AG20443 (cell line): ENCODE data around the gene SNED1.

ENCODE experiments used
- DNase-seq: peaks from one replicate; pipeline ENCODE4 v3.0.0; 2012; ENCODE audit warnings: low spot score, mixed read lengths

Gene SNED1

GRCh38 chr2:240960309-240960970, 38.0 kb upstream of the SNED1 start:
- no peak for DNase-seq

DNA sequence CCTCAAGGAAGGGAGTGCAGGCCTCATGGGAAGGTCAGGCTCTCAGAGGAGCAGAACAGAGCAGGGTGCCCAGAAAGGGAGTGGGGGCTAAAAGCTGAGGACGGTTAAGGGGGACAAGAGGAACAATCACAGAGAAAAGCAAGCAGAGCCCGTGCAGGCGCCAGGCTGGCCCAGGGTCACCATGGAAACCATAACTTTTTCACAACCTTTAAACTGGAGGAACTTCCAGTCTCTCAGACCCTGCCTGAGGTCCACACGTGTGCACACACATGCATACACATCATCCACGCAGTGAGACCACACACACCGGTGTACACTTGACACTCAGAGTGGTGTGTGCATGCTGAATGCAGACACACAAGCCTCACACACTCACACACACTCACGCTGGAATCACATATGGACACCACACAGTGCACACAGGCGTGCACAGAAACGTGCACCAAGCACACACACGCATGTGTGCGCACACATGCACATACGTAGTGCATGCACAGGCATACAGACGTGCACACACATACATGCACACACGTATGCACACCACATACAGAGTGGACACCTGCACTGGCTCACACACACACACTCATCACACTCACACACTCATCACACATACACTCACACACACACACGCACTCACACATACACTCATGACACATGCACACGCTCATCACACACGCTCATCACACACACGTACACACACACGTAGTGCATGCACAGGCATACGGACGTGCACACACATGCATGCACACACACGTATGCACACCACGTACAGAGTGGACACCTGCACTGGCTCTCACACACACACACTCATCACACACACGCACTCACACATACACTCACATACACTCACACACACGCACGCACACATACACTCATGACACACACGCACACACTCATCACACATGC, 37.2 kb upstream of the SNED1 start:
- no peak for DNase-seq

- DNase-seq, result no peak
These were observed 36.5 kb upstream of the SNED1 start for GRCh38 chr2:240961910-240962299.

GRCh38 chr2:240962300-240963064, 35.9 kb upstream of the SNED1 start:
- DNase-seq, result no peak

DNA sequence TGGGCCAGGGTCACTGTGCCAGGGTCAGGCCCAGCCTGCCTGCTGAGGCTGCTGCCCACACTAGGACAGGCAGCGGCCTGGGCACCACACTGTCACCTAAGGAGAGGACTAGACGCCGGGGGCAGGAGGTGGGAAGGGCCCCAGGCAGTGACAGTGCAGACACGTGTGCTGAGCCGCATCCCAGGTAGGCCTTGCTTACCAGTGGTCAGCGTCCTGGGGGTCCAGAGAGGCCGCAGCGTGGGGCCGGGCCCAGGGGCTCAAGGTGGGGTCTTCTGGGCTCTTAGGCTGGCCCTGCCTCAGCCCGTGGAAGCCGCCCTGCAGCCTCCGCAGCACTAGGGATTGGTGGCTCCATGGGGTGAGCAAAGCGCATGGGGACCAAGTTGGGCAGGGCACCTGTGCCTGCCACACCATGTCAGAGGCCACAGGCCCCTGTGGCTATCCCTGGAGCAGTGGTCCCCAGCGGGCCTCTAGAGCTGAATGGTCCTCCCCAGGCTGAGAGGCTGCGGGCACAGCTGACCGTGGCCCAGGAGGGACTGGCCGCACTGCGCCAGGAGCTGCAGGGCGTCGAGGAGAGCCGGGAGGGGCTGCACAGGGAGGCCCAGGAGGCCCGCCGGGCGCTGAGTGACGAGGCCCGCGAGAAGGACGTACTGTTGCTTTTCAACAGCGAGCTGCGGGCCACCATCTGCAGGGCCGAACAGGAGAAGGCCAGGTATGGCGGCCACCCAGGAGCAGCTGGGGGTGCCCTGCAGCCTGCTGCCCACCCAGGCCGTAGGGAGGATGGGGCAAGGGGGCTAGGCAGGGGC, 35.2 kb upstream of the SNED1 start:
- DNase-seq, result no peak

DNA sequence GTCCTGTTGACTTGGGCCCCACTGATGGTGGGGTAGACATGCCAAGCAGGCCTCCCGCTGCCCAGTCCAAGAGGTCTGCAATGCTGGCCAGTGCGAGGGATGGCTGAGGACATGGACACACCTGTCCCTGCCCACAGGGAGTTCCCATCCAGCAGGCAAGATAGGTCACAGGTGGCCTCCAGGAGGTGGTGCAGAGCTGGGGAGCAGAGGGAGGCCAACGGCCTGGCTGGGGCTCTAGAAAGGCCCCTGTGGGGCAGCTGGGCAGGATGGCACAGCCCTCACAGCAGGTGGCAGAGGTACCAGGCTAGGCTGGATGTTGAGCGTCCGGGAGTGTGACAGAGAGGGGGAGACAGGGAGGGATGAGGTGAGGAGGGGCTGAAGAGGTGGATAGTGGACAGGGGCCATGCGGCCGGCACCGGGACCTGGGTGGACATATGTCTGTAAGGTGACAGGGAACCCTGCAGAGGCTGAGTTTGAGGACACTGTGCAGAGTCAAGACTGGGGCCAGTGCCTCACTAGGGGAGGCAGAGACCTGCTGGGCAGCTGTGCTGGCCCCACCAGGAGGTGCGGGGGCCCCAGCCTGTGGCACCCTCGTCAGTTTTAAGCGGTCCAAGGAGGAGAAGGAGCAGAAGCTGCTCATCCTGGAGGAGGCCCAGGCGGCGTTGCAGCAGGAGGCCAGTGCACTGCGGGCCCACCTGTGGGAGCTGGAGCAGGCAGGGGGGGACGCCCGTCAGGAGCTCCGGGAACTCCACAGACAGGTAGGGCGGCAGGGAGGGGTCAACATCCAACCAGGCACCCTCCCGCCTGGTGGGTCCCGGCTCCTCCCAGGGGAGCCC, 34.3 kb upstream of the SNED1 start:
- DNase-seq, result no peak

- DNase-seq, result no peak
These were observed 33.6 kb upstream of the SNED1 start for GRCh38 chr2:240964704-240965295.

DNA sequence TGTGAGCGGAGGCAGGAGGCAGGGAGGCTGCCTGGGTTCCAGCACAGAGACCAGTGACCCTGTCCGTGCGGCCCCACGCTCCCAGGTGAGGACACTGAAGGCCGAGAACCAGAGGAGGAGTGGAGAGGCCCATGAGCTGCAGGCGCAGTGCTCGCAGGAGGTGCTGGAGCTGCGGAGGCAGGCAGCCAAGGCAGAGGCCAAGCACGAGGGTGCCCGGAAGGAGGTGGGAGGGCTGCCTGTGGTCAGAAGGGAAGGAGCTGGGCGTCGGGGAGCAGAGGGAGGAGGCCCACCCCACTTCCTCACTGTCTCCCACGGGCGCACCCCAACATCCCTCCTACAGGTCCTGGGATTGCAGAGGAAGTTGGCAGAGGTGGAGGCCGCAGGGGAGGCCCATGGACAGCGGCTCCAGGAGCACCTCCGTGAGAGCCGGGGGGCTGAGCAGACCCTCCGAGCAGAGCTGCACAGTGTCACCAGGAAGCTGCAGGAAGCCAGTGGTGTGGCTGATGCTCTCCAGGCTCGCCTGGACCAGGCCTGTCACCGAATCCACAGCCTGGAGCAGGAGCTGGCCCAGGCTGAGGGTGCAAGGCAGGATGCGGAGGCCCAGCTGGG, 33.0 kb upstream of the SNED1 start:
- no peak for DNase-seq

DNA sequence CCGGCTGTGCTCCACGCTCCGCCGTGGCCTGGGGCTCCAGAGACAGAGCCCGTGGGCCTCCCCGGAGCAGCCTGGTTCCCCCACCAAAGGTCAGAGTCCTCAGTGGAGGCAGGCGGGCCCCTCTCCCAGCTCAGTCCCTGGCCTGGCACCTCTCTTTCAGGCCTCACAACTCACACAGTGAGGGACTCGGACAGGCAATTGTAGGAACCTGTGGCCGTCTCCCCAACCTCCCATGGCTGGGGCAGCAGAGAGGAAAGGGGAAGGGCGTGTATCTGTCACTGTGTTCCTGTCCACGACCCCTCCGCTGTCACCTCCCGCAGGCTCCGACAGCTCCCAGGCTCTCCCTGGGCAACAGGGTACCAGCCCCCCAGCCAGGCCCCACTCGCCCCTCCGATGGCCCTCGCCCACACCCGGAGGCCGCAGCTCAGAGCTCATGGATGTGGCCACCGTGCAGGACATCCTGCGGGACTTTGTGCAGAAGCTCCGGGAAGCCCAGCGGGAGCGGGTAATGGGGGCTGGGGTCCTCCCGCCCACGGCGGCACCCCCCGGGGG, 32.4 kb upstream of the SNED1 start:
- no peak for DNase-seq

GRCh38 chr2:240966457-240966905, 31.9 kb upstream of the SNED1 start:
- no peak for DNase-seq

GRCh38 chr2:240966906-240967680, 31.3 kb upstream of the SNED1 start:
- no peak for DNase-seq

DNA sequence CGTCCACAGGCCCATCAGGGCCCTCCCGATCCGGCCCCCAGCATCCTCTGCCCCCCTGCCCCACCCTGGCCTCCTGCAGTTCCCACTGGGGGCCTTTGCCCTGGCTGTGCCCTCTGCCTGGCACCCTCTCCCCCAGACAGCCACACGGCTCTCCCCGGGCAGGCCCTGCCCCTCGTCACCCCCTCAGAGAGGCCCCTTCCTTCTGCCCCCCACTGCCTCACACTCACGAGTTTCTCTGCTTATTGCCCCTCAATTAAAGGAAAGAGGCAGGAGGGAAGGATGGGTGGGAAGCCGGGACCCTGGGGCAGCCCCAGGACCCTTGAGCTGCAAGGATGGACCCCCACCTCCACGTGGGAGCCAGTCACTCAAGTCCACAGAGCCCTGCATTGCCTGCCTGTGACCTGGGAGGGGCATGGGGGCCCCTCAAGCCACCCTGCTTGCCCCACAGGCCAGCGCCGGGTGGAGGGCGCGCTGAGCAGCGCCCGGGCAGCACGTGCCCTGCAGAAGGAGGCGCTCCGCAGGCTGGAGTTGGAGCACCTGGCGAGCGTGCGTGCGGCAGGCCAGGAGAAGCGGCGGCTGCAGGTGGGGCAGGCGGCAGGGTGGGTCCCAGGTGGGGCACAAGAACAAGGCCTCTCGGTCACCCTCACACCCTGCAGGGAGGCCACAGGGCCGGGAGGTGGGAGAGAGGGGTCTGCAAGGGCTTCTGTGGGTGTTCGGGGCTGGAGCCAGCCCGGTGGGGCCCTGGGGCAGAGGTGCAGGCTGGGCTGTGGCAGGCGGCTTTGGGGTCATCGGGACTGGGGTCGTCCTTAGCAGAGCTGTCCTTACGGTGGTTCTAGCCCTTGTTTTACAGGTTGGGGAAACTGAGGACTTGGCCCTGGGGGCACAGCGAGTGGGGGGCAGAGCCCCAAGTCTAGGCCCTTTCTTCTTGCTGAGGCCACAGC, 30.5 kb upstream of the SNED1 start:
- no peak for DNase-seq

GRCh38 chr2:240968731-240969624, 29.4 kb upstream of the SNED1 start:
- no peak for DNase-seq

DNA sequence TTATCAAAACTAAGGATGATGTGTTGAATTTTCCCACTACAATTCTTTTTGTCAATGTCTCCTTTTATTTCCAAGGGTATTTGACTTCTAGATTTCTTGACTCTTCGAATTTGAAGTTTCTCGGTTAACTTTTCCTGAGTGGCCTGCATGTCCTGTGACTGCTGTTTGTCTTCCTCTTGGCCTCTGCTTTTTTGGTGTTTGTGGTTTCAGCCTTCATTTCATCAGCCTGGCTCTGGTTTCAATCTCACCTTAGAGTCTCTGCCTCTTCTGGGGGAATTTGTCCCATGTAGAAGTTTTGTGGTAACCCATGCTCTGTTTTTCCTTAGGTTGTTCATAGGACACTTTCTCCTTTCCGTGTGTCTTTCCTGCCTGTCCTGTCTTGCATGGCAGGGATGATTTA, 28.3 kb upstream of the SNED1 start:
- DNase-seq, result no peak

- no peak for DNase-seq
These were observed 27.6 kb upstream of the SNED1 start for GRCh38 chr2:240970816-240971215.

DNA sequence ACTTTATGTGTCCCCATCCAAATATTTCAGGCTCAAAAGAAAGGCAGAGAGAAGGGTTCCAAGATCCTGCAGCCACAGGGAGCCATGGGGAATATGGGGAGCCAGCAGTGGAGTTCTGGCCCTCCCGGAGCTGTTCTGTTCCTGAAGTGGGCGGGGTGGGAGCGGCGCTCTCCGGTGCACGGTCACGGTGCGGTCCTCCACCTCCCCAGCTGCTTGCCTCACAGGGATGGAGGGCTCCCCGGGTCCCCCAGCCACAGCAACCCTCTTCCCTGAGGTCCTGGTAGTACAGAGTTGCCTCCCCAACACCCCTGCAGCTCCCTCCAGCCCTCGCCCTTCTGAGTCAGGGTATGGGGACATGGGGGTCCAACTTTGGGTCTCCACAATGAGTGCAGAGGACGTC, 26.2 kb upstream of the SNED1 start:
- no peak for DNase-seq
